Lower leg skin (tissue), 4 donors: ENCODE measurements around the gene ADGRA1. TPM values are rescaled to one million over a fixed set of nuclear protein-coding genes. Genes with fewer than 3 reads are reported as not detected.

Experiments used
- DNase-seq, 2 donors: peaks; one replicate each; pipeline ENCODE4 v3.0.0-alpha.2; 2019; ENCODE audit warnings: low spot score in 2 of 2
- H3K4me3 ChIP-seq: fragments of 200-600 bp; sonication (generic); 2 replicates; pipeline ENCODE4 v1.5.1; 2017; ENCODE audit warnings: mild to moderate bottlenecking, low read depth; ENCODE audit not compliant: poor library complexity, severe bottlenecking
- CTCF ChIP-seq, 3 donors: fragments of 450-650 bp; IDR thresholded peaks; one replicate each; pipeline ENCODE4 v1.5.1; 2016; ENCODE audit warnings: antibody characterized with exemption in 3 of 3, mild to moderate bottlenecking in 3 of 3, moderate library complexity in 2 of 3
- POLR2A ChIP-seq, 2 donors: fragments of 450-650 bp; IDR thresholded peaks; one replicate each; pipeline ENCODE4 v1.6.1; 2016 to 2017; ENCODE audit warnings: antibody characterized with exemption in 2 of 2, mild to moderate bottlenecking in 1 of 2, moderate library complexity in 1 of 2
- WGBS, 2 donors: methylation state at CpG; one replicate each; pipeline ENCODE4 v1.1.5; 2018; 5-methylcytosine and 5-hydroxymethylcytosine counted together
- intact Hi-C: fragments of 100-400 bp; cut with DNase I; formaldehyde crosslinking; loops from one replicate; pipeline ENCODE4 v1.15.0; 2023; ENCODE audit warnings: low total_unique reads
- total RNA-seq, 4 donors: library from RNA; depleted of rRNA; stranded (reverse); fragments of >200 nt; gene quantifications; one replicate each; pipeline ENCODE4 v1.1.0, GENCODE V29; 2016

The ADGRA1 gene
- total RNA-seq, 4 donors from 2014 or later = not detected

GRCh38 chr10:133180965-133181639 is 93.4 kb downstream of the ADGRA1 start:
- WGBS, 2 donors = 81 to 86% methylated on average over 16 to 18 of the region's 23 CpGs
- H3K4me3 ChIP-seq = no peak overlapping the region
- DNase-seq = no peak
- TF ChIP-seq POLR2A (IDR thresholded peaks at IDR 0.05) (no peak), CTCF (IDR thresholded peaks at IDR 0.05) (no peak)
- intact Hi-C loops = no loop called here

Other genes starting within 250 kb of the ADGRA1 start
- under 1 TPM in 2 of 4 donors, not detected in 2; 0.32 to 0.54 TPM for gene CFAP46, start 145.4 kb upstream of the ADGRA1 start, total RNA-seq
- under 1 TPM; 0.19 to 0.59 (median 0.39) TPM for gene KNDC1, start 72.3 kb downstream of the ADGRA1 start, total RNA-seq
- not detected for gene UTF1, start 142.3 kb downstream of the ADGRA1 start, total RNA-seq
- gene VENTX, start 149.9 kb downstream of the ADGRA1 start, total RNA-seq = under 1 TPM in 2 of 4 donors, not detected in 2; 0.42 to 0.65 TPM
- gene ADAM8, start 188.9 kb downstream of the ADGRA1 start, total RNA-seq = 1 to 10 TPM; 3.3 to 5.9 (median 4.6) TPM
- gene TUBGCP2, start 220.9 kb downstream of the ADGRA1 start, total RNA-seq = 10 to 100 TPM; 41.1 to 75.7 (median 43.5) TPM
- gene ZNF511, start 221.0 kb downstream of the ADGRA1 start, total RNA-seq = 10 to 100 TPM; 15.8 to 30.3 (median 22.0) TPM
- gene CALY, start 249.0 kb downstream of the ADGRA1 start, total RNA-seq = not detected